VCaP (cell line): ENCODE data around the gene L3MBTL4.

Experiments used
- H3K27ac ChIP-seq: fragments of 450-650 bp; 2 replicates; pipeline ENCODE4 v1.5.1; 2017
- CTCF ChIP-seq: fragments of 450-650 bp; conservative IDR thresholded peaks from 2 replicates; pipeline ENCODE4 v1.5.1; 2017; ENCODE audit warnings: mild to moderate bottlenecking, moderate library complexity

Gene L3MBTL4

GRCh38 chr18:6174983-6175745 lies 239.5 kb downstream of the L3MBTL4 start:
- no peak for TF ChIP-seq CTCF
- H3K27ac ChIP-seq: no peak overlapping the region

- no peak overlapping the region for H3K27ac ChIP-seq
- TF ChIP-seq CTCF: no peak
Observed at GRCh38 chr18:6170604-6171003, 244.1 kb downstream of the L3MBTL4 start.

- H3K27ac ChIP-seq: no peak overlapping the region
- TF ChIP-seq CTCF: no peak
Observed at GRCh38 chr18:6161549-6161948, 253.2 kb downstream of the L3MBTL4 start.

- H3K27ac ChIP-seq: no peak overlapping the region
- TF ChIP-seq CTCF: no peak
Observed at GRCh38 chr18:6159426-6159825, 255.3 kb downstream of the L3MBTL4 start.

- no peak for TF ChIP-seq CTCF
- H3K27ac ChIP-seq: no peak overlapping the region
Observed at GRCh38 chr18:6158958-6159357, 255.8 kb downstream of the L3MBTL4 start.

GRCh38 chr18:6156446-6156845 lies 258.3 kb downstream of the L3MBTL4 start:
- no peak overlapping the region for H3K27ac ChIP-seq
- no peak for TF ChIP-seq CTCF

GRCh38 chr18:6155707-6156106 lies 259.0 kb downstream of the L3MBTL4 start:
- TF ChIP-seq CTCF: no peak
- no peak overlapping the region for H3K27ac ChIP-seq
